Esophagus squamous epithelium (tissue), 4 donors: ENCODE results near the gene PCDH9.

Source experiments
- CTCF ChIP-seq, 6 experiments: fragments of 450-650 bp in 4 of 6; fragments of 200-600 bp in 2 of 6; sonication (generic) in 2 of 6; IDR thresholded peaks; one replicate each; pipeline ENCODE4 v1.5.1; 2016 to 2019; ENCODE audit warnings: antibody characterized with exemption in 6 of 6, mild to moderate bottlenecking in 4 of 6, moderate library complexity in 4 of 6
- POLR2A ChIP-seq, 4 donors: fragments of 450-650 bp; IDR thresholded peaks; one replicate each; pipeline ENCODE4 v1.6.1; 2017; ENCODE audit warnings: antibody characterized with exemption in 4 of 4, mild to moderate bottlenecking in 4 of 4, moderate library complexity in 3 of 4

GRCh38 chr13:67049744-67050143, 180.4 kb downstream of the PCDH9 start:
- TF ChIP-seq POLR2A (IDR thresholded peaks at IDR 0.05), result no peak
- TF ChIP-seq CTCF (IDR thresholded peaks at IDR 0.05), result no peak
